Testis (tissue), 2 donors: Measurements from ENCODE around the gene AKNA.

Experiments
- CTCF ChIP-seq, 3 experiments: fragments of 450-650 bp in 2 of 3; fragments of 200-600 bp in 1 of 3; sonication (generic) in 1 of 3; IDR thresholded peaks; one replicate each; pipeline ENCODE4 v1.5.1; 2016 to 2019; ENCODE audit warnings: antibody characterized with exemption in 3 of 3, mild to moderate bottlenecking in 2 of 3, moderate library complexity in 1 of 3
- POLR2A ChIP-seq: fragments of 450-650 bp; IDR thresholded peaks from one replicate; pipeline ENCODE4 v1.6.1; 2017; ENCODE audit warnings: antibody characterized with exemption, mild to moderate bottlenecking, moderate library complexity

- TF ChIP-seq CTCF (IDR thresholded peaks at IDR 0.05) (no peak), POLR2A (no peak)
Measured at GRCh38 chr9:114343471-114344187, 44.2 kb downstream of the AKNA start.
